Body of pancreas (tissue), 4 donors: Measurements from ENCODE around the gene PFDN1. TPM values are rescaled to one million over a fixed set of nuclear protein-coding genes. Genes with fewer than 3 reads are reported as not detected.

Source experiments
- ATAC-seq: fragments of 150-250 bp; one replicate; pipeline ENCODE4 v1.9.1; 2016
- DNase-seq, 4 donors: peaks; one replicate each; pipeline ENCODE4 v3.0.0-alpha.2; 2019
- H3K27ac ChIP-seq, 4 donors: fragments of 200-600 bp; sonication (generic); 1 replicate in 3 of 4; 2 replicates in 1 of 4; pipeline versions ENCODE4 v1.5.1 to v1.6.1; 2016 to 2019; ENCODE audit warnings: mild to moderate bottlenecking in 1 of 4, mixed read lengths in 1 of 4, moderate library complexity in 1 of 4
- H3K27me3 ChIP-seq, 2 donors: fragments of 200-600 bp; sonication (generic); one replicate each; pipeline ENCODE4 v1.6.0; 2016; ENCODE audit warnings: mild to moderate bottlenecking in 1 of 2
- H3K36me3 ChIP-seq, 2 donors: fragments of 200-600 bp; sonication (generic); replicated peaks in 1 of 2; 2 replicates each; pipeline ENCODE4 v1.5.1; 2016; ENCODE audit warnings: low read depth in 2 of 2; ENCODE audit not compliant: insufficient read depth in 1 of 2
- H3K4me1 ChIP-seq: fragments of 200-600 bp; sonication (generic); one replicate; pipeline ENCODE4 v1.6.0; 2016
- H3K4me3 ChIP-seq, 2 donors: fragments of 200-600 bp; sonication (generic); 1 replicate in 1 of 2; 2 replicates in 1 of 2; pipeline ENCODE4 v1.5.1; 2016 to 2019
- H3K9me3 ChIP-seq, 3 donors: fragments of 200-600 bp; sonication (generic); 1 replicate in 2 of 3; 2 replicates in 1 of 3; pipeline ENCODE4 v1.5.1; 2016
- POLR2A ChIP-seq, 3 donors: fragments of 450-650 bp; IDR thresholded peaks; one replicate each; pipeline ENCODE4 v1.6.1; 2016; ENCODE audit warnings: antibody characterized with exemption in 3 of 3, mild to moderate bottlenecking in 2 of 3
- WGBS, 2 donors: methylation state at CpG; one replicate each; pipeline ENCODE4 v1.1.5; 2017; 5-methylcytosine and 5-hydroxymethylcytosine counted together
- intact Hi-C: fragments of 100-400 bp; cut with DNase I; formaldehyde crosslinking; loops from one replicate; pipeline ENCODE4 v1.15.1; 2023
- total RNA-seq, 2 donors: library from RNA; depleted of rRNA; stranded (reverse); fragments of >200 nt; gene quantifications; one replicate each; pipeline ENCODE4 v1.1.0, GENCODE V29; 2016
- TF ChIP-seq, protein P1 (sequence below), 7 experiments: fragments of 450-650 bp in 4 of 7; fragments of 200-600 bp in 3 of 7; sonication (generic) in 3 of 7; IDR thresholded peaks; one replicate each; pipeline ENCODE4 v1.5.1; 2016 to 2019; ENCODE audit warnings: antibody characterized with exemption in 7 of 7

Gene PFDN1
- total RNA-seq, 2 donors from 2014 or later, result 37.6 to 54.1 TPM

DNA sequence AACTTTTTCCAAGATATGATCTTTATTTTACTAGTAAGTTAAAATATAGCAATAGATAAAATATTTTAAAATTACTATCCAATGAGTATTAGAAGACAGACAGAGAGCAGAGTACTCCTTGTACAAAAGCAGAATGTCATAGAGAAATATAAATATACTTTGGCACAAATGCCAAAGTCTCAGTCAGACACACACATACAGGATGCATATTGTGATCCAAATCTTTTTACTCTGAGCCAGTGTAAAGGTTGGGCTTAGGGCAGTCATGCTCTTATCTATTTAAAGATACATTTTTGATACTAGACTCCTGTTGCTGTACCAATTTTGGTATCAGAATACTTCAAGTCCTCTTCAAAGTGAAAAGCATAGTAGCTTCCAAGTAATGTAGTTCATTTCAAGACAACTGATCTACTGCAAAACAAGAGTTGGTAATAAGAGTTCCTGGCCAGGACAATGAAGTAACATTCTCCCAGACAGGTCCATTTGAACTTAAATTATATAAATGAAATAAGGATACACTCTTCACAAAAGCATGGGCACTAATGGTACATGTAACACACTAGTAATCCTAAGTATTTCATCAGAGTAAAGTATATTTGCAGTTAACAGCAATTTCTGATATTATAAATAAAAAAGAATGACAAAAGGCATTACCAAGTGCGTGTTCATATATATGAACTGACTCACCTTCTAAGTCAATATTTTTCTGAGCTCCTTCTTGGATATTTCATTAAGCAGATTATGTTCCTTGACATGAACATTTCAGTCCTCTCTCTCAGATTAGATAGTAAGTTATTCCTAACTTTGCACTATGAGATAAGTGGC, 10.5 kb downstream of the PFDN1 start:
- 50 to 67% methylated on average over 1 of the region's 1 CpG for WGBS, 2 donors
- H3K4me3 ChIP-seq, result no peak overlapping the region
- intact Hi-C loops, result no loop called here
- TF ChIP-seq, protein P1, sequence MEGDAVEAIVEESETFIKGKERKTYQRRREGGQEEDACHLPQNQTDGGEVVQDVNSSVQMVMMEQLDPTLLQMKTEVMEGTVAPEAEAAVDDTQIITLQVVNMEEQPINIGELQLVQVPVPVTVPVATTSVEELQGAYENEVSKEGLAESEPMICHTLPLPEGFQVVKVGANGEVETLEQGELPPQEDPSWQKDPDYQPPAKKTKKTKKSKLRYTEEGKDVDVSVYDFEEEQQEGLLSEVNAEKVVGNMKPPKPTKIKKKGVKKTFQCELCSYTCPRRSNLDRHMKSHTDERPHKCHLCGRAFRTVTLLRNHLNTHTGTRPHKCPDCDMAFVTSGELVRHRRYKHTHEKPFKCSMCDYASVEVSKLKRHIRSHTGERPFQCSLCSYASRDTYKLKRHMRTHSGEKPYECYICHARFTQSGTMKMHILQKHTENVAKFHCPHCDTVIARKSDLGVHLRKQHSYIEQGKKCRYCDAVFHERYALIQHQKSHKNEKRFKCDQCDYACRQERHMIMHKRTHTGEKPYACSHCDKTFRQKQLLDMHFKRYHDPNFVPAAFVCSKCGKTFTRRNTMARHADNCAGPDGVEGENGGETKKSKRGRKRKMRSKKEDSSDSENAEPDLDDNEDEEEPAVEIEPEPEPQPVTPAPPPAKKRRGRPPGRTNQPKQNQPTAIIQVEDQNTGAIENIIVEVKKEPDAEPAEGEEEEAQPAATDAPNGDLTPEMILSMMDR (IDR thresholded peaks at IDR 0.05), result no peak
- no peak for TF ChIP-seq POLR2A (IDR thresholded peaks at IDR 0.05)
- no peaks in the 10 kb centered on the region for H3K9me3 ChIP-seq
- ATAC-seq (no peak), DNase-seq (no peak)
- no peaks in the 10 kb centered on the region for H3K36me3 ChIP-seq
- H3K27me3 ChIP-seq, result no peaks in the 10 kb centered on the region
- H3K27ac ChIP-seq, result peak overlapping the region in 2 of 4 donors; percentile 39
- peaks cover 22% of the 10 kb centered on the region for H3K4me1 ChIP-seq

DNA sequence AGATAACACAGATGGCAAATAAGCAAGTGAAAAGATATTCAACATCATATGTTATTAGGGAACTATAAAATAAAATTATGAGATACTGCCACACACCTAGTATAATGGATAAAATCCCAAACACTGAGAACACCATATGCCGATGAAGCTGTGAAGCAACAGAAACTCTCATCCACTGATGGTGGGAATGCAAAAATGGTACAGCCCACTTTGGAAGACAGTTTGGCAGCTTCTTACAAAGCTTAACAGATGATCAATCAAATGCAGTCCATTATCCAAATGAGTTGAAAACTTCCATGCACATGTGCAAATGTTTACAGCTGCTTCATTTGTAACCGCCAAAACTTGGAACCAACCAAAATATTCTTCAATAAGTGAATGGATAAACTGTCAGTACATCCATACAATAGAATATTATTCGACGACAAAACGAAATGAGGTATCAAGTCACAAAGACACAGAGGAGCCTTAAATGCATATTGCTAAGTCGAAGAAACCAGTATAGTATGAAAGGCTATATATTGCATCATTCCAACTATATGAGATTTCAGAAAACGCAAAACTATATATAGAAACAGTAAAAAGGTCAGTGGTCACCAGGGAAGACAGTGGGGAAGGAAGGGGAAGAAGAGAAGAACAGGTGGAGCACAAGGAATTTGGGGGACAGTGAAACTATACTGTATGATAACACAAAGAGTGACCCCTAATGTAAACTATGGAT, 14.9 kb downstream of the PFDN1 start:
- no peak for DNase-seq
- Histone ChIP-seq H3K4me1 (peaks cover 17% of the 10 kb centered on the region), H3K27ac (no peak overlapping the region), H3K4me3 (no peak overlapping the region), H3K36me3 (no peaks in the 10 kb centered on the region), H3K27me3 (no peaks in the 10 kb centered on the region), H3K9me3 (no peaks in the 10 kb centered on the region)
- ATAC-seq, result no peak
- intact Hi-C loops, result no loop called here
- no peak for TF ChIP-seq POLR2A (IDR thresholded peaks at IDR 0.05)
- WGBS, 2 donors, result 83 to 87% methylated on average over 7 of the region's 7 CpGs

DNA sequence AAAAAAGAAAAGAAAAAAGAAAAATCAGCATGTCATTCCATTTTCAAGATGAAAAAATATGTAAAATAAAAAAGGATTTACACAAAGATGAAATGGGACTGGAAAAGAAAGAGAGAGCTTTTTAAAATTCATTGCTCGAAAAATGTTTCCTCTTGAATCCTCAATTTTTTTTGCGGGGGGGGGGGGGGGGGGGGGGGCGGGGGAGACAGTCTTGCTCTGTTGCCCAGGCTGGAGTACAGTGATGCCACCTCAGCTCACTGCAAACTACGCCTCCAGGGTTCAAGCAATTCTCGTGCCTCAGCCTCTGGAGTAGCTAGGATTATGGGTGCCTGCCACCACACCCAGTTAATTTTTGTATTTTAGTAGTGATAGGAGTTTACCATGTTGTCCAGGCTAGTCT, 16.5 kb downstream of the PFDN1 start:
- H3K9me3 ChIP-seq, result no peaks in the 10 kb centered on the region
- DNase-seq (no peak), ATAC-seq (no peak)
- intact Hi-C loops, result no loop called here
- no peak for TF ChIP-seq POLR2A (IDR thresholded peaks at IDR 0.05)
- TF ChIP-seq, protein P1 (IDR thresholded peaks at IDR 0.05), result no peak
- peaks cover 9% of the 10 kb centered on the region for H3K4me1 ChIP-seq
- no peak overlapping the region for H3K4me3 ChIP-seq
- no peaks in the 10 kb centered on the region for H3K36me3 ChIP-seq
- 80% methylated on average over 5 of the region's 5 CpGs for WGBS, 2 donors
- H3K27ac ChIP-seq, result no peak overlapping the region
- no peaks in the 10 kb centered on the region for H3K27me3 ChIP-seq

DNA sequence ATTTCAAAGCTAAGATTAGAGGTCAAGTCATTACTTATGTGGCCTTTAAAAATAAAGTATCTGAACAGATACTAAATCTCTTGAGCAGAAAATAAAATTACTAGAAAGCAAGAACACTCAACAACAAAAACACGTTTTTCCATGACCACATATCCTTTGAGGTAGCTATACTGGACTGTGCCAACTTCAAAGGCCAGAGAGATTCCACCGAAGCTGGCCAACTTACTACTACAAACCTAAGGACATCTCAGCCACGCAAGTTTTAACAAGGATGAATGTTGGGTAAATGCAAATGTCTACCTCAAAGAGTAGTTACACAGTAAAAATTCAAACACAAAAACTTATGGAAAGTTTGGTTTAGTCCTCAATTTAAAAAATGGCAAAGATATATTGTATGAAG, 18.9 kb downstream of the PFDN1 start:
- Histone ChIP-seq H3K4me1 (peaks cover 9% of the 10 kb centered on the region), H3K9me3 (no peaks in the 10 kb centered on the region), H3K36me3 (no peaks in the 10 kb centered on the region), H3K27me3 (no peaks in the 10 kb centered on the region), H3K4me3 (no peak overlapping the region), H3K27ac (no peak overlapping the region)
- TF ChIP-seq POLR2A (IDR thresholded peaks at IDR 0.05), result no peak
- TF ChIP-seq, protein P1 (IDR thresholded peaks at IDR 0.05), result no peak
- intact Hi-C loops, result no loop called here
- DNase-seq (no peak), ATAC-seq (no peak)
- WGBS, 2 donors, result 90 to 93% methylated on average over 3 of the region's 3 CpGs

DNA sequence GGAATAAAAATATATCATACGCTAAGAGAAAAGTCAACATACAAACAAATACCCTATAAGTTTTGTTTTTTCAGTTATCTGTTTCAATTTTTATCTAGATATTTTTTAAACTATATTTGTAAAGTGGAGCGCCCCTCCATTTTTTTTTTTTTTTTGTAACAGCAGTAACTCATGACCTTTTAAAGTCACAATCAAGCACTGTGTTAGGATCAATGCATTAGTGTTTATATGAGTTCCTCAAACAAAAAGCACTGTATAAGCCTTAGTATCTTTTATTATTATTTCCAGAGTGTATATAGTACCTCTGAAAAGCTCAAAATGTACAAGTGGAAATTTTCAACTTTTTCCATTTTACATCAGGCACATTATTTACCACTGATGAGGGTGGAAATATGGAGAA, 20.6 kb downstream of the PFDN1 start:
- DNase-seq (no peak), ATAC-seq (no peak)
- Histone ChIP-seq H3K4me3 (no peak overlapping the region), H3K4me1 (peaks cover 9% of the 10 kb centered on the region), H3K27ac (no peak overlapping the region), H3K36me3 (peaks cover 0 to 6% of the 10 kb centered on the region in 2 donors), H3K27me3 (no peaks in the 10 kb centered on the region), H3K9me3 (no peaks in the 10 kb centered on the region)
- 82 to 83% methylated on average over 2 of the region's 2 CpGs for WGBS, 2 donors
- TF ChIP-seq, protein P1 (IDR thresholded peaks at IDR 0.05), result no peak
- TF ChIP-seq POLR2A (IDR thresholded peaks at IDR 0.05), result no peak
- intact Hi-C loops, result no loop called here
